Measurements from ENCODE around the gene ARID3B.
"Not testable (repeated sequence)": the region's sequence is repeated elsewhere in the genome, so short reads cannot be mapped to it uniquely, and the experiment has no call there.

The ARID3B gene, protein sequence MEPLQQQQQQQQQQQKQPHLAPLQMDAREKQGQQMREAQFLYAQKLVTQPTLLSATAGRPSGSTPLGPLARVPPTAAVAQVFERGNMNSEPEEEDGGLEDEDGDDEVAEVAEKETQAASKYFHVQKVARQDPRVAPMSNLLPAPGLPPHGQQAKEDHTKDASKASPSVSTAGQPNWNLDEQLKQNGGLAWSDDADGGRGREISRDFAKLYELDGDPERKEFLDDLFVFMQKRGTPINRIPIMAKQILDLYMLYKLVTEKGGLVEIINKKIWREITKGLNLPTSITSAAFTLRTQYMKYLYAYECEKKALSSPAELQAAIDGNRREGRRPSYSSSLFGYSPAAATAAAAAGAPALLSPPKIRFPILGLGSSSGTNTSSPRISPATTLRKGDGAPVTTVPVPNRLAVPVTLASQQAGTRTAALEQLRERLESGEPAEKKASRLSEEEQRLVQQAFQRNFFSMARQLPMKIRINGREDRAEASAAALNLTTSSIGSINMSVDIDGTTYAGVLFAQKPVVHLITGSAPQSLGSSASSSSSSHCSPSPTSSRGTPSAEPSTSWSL

DNA sequence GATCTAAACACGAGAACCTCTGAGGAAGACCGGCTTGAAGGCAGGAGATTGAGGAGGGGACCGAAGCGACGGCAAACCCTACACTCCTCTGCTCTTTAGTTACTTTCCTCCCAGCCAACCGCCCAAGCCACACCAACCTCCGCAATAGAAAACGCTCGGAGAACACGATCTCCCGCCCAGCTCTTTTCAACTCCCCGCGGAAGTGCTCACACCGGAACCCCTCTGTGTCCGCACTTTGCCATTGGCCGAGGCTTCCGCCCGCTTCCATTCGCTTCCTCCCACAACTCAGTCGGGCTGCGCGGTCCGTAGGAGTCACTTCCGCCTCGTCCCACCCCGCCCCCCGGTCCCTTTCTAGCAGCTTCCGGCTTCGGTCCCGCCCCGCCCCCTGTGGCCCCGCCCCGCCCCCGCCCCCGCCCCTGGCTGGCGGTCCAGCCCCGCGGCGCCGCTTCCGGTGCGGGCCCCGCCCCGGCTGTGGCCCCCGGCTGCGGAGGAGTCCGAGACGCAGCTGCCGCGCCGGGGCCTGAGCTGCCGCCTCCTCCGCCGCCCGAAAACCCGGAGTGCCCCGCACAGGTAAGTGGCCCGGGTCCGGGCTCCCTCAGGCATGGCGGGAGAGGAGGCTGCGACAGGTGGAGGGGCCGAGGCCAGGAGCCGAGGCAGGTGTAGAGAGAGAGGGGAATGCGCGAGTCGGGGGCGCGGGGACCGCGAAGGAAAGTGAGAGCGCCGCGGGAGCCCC, at the start of gene ARID3B:
TSS of gene ARID3B (plus strand) at position 460 of the 733 bp plus-strand sequence. CDS start 2,717 bp downstream, outside the sequence.
- no peak for FAIRE-seq

DNA sequence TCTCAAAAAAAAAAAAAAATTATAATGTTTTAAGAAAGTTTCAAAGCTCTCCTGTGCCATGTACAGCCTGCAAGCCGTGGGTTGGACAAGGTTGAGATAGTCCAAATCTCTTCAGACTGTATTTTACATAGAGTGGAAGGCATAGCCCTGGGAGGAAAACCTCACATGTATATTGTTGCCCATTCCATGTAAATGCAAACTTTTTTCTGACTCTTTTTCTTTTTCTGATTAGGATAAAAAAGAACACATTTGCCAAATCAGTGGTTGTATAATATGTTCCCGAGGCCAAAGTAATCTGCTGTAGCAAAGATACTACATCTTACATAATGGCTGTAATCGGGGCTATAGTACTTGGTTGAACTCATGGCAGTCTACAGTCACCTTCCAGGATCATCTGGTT, 44.4 kb upstream of the ARID3B start:
- FAIRE-seq = no peak

DNA sequence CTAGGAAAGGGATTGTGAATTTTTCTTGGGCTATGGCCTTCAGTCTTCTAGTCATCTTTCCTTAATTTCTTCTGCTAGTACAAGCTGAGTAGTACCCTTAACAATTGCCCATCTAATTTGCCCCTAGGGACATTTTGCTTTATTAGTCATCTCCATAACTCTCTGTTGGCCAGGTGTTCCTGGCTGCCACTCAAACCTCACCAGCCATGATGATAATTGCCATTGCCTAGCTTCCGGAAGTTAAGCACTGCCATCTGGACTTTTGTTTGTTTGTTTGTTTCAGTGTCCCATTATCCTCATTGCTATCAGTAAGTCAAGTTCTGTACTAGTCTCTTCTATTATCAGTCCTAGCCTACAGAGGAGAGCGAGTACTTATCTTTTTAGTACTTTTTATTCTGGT, 43.4 kb upstream of the ARID3B start:
- no peak for FAIRE-seq

DNA sequence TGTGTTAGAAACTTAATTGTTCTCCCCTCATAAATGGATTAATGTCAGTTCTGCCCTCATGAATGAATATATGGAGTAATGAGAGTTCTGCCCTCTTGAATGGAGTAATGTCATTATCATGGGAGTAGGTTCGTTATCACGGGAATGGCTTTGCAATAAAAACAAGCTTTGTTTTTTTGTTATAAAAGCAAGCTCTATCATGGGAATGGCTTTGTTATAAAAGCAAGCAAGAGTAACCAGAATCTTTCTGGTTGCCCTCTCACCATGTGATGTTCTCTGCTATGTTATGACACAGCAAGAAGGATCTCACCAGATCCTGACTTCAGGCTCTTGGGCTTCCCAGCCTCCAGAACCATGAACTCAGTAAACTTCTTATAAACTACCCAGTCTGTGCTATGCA, 41.7 kb upstream of the ARID3B start:
- no peak for FAIRE-seq

DNA sequence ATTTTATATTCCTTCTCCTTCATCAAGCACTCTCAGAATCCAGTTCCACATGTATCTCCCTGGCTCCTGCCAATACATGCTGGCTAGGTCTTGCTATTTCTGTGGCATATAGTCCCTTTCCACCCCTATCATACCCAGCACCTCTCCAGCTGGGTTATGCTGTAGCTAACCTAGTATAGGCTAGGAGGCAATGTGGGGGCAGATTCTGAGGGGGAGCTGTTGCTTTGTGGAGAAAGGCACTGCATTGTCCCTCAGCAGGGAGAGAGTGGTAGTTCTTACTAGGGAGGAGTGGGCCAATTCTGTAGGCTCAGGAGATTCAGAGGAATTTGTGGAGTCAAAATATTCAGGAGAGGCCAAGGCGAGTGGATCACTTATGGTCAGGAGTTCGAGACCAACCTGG, 40.6 kb upstream of the ARID3B start:
- FAIRE-seq = no peak

DNA sequence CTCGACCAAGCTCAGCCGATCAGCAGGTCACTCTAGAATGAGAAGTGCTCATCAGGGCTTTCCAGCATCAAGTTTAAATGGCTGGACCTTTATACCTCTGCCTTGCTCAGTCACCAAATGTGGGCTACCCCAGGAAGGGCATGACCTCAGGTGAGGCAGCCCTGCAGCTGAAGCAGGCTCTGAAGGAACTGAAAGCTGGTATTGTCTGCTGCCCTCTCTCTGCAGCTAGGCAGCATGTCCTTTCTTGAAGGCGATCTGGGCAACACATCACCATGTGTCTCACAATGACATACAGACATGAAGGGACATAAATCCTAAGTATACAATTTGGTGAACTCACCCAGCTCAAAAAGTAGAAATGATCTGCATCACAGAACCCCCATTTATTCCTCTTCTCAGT, 38.7 kb upstream of the ARID3B start:
- no peak for FAIRE-seq

DNA sequence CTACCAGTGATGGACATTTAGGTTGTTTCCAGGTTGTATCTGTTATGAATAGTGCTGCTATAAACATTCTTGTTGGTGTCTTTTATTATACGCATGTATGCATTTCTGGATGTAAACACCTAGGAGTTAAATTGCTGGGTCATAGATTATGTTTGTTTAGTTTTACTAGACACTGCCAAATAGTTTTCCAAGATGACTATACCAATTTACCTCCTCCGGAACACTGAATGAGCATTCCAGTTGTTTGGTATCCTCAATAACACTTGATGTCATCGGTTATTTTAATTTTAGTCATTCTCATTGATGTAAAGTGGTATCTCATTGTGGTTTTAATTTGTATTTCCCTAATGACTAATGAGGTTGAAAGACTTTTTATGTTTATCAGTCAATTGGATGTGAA, 36.6 kb upstream of the ARID3B start:
- FAIRE-seq = no peak

DNA sequence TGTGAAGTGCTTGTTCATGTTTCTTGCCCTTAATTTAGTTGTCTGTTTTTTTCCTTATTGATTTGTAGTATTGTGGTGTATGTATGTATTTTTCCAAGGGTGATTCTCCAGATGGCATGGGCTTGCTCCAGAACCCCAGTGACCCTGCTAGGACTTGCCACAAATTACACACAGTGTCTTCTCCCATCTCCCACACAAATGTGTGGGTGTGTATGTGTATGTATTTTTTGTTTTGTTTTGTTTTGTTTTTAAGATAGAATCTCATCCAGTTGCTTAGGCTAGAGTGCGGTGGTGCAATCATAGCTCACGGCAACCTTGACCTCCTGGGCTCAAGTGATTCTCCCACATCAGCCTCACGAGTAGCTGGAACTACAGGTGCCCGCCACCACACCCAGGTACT, 36.2 kb upstream of the ARID3B start:
- no peak for FAIRE-seq

DNA sequence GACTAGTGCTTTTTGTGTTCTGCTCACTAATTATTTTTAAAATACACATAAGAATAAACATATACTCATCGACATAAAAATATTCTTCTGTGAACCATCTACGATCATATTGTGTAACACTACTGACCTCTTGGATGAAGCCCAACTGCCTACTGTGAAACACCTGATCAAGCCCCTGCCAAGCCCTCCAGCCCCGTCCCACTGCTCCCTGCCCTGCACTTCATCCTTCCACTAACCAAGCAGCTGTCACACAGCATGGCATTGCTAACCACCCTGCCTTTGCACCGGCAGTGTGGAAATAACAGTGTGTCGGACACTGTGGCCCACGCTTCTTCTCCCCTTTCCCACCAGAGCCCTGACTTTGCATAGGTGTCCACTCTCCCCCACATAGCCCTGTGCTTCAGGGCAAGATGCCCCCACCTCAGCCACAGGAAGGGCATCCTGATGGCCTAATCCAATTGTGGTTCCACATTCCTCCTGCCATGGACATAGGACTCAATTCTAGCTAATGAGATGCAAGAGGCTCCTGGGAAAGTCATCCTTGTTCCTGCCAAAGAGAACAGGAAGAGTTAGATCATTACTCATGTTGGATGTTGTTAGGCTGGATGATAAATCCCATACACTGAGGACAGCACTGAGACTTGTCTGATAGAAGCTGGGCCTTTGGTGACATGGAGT, 35.0 kb upstream of the ARID3B start:
- FAIRE-seq = no peak

DNA sequence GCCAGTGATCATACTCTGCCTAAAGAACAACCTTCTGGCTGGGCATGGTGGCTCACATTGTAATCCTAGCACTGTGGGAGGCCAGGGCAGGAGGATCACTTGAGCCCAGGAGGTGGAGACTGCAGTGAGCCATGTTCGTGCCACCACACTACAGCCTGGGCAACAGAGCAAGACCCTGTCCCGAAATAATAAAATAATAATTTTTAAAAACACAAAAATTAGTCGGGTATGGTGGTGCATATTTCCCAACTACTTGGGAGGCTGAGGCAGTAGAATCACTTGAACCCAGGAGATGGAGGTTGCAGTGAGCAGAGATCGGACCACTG, 34.5 kb upstream of the ARID3B start:
- no peak for FAIRE-seq

DNA sequence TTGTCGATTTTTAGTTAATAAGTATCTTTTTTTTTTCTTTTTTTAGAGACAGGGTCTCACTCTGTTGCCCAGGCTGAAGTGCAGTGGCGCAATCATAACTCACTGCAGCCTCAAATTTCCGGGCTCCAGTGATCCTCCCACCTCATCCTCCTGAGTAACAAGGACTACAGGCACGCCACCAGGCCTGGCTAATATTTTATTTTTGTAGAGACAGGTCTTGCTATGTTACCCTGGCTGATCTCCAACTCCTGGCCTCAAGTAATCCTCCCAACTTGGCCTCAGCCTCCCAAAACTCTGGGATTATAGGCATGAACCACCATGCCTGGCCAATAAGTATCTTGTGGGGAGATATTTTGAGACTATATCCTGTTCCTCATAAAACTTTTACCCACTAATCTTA, 29.4 kb upstream of the ARID3B start:
- FAIRE-seq = no peak

DNA sequence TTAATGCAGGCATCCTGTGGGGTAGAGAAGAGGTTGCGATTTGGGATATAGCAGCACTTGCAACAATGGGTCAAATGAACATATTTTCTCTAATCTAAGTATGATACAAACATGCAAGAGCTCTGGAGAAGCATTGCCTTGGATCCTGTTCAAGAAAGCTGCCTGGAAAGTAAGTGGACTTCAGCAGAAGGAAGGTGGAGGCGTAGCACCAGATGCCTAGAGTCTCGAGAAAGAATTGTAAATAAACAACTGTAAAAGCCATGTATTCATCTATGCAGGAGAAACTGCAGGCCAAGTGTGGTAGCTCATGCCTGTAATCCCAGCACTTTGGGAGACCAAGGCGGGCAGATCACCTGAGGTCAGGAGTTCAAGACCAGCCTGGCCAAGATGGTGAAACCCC, 27.0 kb upstream of the ARID3B start:
- FAIRE-seq = not testable (repeated sequence)

DNA sequence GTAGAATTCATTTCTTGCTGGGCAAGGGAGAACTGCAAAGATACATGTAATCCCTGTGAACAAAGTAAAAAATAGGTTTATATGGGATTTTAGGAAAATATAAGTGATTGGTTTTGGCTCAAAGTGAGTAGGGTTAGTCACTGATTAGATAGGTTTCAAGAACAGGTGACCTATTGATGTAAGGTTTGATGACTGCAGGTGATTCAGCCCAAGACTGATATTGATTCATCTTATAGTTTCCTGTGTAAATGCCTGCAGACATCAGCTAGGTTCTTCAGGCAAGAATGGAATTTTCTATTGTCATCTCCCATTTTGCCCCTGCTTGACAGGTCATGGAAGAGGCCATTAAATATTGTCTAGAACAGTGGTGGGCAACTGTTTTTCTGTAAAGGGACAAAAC, 23.9 kb upstream of the ARID3B start:
- FAIRE-seq = no peak

DNA sequence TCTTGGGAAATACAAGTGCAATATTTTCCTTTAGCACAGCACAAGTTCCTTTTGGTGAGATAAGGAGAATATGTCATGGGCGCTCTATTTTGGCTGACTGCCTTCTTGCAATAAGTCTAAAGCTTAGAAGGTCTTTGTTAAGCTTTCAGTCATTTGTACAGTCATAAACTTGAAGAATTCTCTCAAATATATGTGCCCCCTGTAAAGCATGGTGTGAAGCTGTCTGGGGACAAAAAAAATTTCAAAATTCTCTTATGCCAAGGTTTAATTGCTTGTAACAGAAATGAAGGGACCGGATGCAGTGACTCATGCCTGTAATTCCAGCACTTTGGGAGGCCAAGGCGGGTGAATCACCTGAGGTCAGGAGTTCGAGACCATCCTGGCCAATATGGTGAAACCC, 21.7 kb upstream of the ARID3B start:
- FAIRE-seq = no peak

DNA sequence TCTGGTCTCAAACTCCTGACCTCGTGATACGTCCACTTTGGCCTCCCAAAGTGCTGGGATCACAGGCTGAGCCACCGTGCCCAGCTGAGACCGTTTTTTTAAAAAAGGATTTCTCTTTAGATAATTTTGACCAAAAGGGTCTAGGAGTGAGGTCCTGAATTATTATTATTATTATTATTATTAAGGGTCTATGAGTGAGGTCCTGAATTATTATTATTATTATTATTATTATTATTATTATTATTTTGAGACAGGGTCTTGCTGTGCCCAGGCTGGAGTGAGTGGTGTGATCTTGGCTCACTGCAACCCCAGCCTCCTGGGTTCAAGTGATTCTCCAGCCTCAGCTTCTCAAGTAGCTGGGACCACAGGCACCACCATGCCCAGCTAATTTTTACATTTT, 20.6 kb upstream of the ARID3B start:
- FAIRE-seq = no peak

DNA sequence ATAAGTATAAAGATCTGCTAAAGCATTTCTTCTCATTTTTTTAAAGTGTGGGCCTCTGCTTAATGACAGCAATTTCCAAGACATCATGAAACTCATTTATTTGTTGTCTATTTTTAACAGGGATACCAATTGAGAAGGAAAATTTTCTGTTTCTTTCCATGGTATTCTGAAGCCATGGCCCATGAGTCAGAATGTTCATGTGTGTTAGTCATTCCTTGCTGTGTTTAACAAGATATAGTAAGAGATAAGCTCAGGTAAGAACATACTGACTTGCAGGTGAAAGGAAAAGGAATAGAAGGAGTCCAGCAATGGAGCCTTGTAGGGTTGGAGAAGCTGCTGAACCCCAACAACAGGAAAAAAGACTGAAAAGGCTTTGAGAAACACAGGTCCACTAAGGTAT, 17.0 kb upstream of the ARID3B start:
- no peak for FAIRE-seq

DNA sequence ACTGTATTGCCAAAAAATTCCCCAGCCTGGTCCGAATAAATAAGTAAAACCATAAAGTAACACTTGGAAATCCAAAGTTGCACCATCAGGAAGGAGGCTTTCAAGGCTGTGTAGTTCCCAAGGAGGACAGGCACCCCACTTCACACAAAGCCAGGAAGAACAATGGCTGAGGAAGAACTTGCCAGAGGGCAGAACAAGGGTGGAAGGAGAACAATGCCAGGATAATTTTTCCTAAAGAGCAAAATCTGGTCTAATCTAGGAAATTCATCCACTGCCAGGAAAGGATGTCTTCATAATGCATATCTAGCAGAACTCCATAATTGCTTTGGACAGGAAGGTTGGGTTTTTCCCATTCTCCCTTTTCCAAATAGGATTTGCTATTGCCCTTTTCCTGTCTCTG, 15.7 kb upstream of the ARID3B start:
- FAIRE-seq = no peak

DNA sequence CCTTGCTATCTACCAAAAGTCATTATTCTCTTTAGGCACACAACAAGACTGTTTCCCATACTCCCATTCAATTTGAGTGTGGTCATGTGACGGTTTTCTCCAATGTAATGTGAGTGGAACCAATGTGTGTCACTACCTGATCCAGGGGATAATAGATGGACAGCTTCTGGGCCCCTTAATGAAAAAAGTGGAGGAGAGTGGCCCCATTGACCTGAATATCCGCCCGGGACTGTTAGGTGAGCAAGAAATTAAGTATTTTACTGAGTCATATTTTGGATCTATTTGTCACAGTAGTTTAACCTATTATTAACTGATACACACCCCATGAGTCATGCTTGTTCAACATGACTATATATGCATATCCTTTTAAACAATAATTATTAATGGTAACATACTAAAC, 15.1 kb upstream of the ARID3B start:
- FAIRE-seq = no peak

DNA sequence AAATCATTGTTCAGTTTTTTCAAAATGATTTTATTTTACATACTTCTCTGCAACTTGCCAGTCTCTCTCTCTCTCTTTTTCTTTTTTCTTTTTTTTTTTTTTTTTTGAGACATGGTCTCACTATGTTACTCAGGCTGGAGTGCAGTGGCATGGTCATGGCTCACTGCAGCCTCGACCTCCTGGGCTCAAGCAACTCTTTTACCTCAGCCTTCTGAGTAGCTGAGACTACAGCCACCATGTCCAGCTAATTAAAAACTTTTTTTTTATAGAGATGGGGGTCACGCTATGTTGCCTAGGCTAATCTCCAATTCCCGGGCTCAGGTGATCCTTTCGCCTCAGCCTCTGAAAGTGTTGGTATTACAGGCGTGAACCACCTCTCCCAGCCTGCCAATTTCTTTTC, 12.1 kb upstream of the ARID3B start:
- no peak for FAIRE-seq

DNA sequence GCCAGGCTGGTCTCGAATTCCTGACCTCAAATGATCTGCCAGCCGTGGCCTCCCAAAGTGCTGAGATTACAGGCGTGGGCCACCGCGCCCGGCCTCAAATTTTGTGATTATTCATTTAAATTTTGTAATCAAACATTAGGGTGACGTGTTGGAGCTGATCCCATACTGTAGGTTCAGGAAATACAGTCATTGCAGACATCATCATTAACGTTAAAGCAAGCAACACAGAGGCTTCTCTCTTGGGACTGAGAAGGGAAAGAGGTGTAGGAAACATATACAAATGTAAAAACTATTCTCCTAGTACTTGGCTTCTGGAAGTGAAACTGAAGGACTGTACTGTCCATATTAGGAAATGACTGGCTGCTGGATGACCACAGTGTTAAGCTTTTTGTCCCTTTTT, 11.1 kb upstream of the ARID3B start:
- no peak for FAIRE-seq

DNA sequence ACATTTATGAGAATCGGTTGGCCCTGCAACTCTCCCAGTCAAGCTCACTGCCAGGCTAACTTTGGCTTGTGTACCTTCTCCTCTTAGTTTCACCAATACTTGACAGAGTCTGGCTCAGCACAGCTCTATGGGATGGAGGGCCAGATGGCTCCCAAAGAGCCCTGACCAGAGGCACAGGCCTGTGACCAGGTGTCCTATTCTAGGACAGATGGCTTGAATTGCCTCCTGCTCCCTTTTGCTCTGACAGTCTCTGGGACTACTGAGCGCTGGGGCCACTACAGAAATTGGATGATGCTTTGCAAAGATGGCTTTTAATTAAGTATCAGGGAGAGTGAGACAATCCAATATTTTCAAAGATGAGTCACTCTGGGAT, 10.3 kb upstream of the ARID3B start:
- FAIRE-seq = no peak

DNA sequence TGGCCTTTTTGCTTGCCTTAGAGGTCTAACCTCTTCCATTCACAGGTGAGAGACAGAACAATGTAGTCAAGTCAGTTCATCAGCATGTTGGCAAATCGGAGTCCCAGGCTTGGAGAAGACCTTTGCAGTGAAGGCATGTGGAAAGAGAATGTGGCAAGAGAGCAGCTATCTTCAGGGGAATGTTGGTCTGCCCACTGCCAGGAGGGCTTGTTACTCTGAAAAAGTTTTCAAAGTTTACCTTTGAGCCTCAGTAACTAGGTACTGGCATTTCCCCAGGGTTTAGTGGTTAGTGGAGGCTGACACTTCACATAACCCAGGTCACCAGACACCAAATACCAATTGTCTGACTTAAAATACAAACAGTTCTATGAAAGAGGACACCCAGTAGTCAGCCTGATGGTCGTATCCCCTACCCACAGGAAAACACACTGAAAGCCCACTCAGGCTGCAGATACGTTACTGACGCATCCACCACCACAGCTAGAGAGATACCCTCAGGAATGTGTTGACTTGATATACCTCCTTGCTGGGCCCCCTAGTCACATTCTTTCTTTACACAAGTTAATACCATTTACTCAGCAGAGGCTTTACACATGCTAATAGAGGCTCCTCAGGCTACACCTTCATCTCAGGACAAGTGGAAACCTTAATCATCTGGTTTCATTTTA, 9.7 kb upstream of the ARID3B start:
- no peak for FAIRE-seq

DNA sequence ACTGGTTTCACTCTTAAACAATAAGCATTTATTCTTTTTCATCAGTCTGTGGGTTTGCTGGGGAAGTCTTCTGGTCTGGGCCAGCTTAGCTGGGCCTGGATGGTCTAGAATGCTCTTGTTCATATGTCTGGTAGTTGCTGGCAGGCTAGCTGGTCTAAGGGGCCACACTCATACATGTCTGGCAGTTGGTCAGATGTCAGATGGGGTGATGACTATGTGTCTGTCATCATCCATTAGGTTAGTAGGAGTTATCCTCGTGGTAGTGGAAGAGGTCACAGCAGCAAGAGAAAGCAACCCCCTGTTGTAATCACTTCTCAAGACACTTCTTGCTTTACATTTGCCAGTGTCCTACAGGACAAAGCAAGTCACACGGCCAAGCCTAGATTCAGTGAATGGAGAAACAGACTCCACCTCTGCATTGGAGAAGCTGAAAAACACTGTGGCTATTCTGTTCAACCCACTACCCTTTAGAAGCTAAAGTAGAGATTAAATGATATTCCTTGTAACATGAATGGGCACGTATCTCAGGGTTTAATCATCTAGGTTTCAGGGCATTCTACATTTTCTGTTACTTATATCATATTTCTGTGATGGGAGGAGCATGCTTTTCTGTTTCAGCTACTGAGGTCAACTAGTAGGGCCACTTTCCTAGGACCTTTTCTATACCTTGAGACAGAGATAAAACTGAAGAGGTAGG, 5.5 kb upstream of the ARID3B start:
- no peak for FAIRE-seq
